Astrocyte (in vitro differentiated cells and primary cell): ENCODE results near the gene PLXNB1. TPM values are rescaled to one million over a fixed set of nuclear protein-coding genes. Genes with fewer than 3 reads are reported as not detected.

Experiments
- DNase-seq: peaks from one replicate; pipeline ENCODE4 v3.0.0-alpha.2; 2010; ENCODE audit warnings: low read depth
- FAIRE-seq: peaks from 2 replicates; lab custom pipeline; 2011; peaks lifted over from hg19 to GRCh38; lab: Jason Lieb, UNC
- H2AFZ ChIP-seq: 2 replicates; pipeline ENCODE4 v1.6.0; 2012; ENCODE audit warnings: low read depth, low read length, inconsistent platforms
- H3K27ac ChIP-seq: 2 replicates; pipeline ENCODE4 v1.5.1; 2011; ENCODE audit warnings: low read depth, low read length, inconsistent platforms
- H3K27me3 ChIP-seq: 2 replicates; pipeline ENCODE4 v1.6.0; 2011; ENCODE audit warnings: low read length, inconsistent platforms; ENCODE audit not compliant: insufficient read depth
- H3K36me3 ChIP-seq: 2 replicates; pipeline ENCODE4 v1.5.1; 2011; ENCODE audit warnings: low read length, inconsistent platforms; ENCODE audit not compliant: insufficient read depth
- H3K4me1 ChIP-seq: 2 replicates; pipeline ENCODE4 v1.5.1; 2011; ENCODE audit warnings: low read length, inconsistent platforms; ENCODE audit not compliant: insufficient read depth
- H3K4me2 ChIP-seq: 2 replicates; pipeline ENCODE4 v1.6.0; 2012; ENCODE audit warnings: low read length, inconsistent platforms
- H3K4me3 ChIP-seq: 2 replicates; pipeline ENCODE4 v1.5.1; 2011; ENCODE audit warnings: low read depth, mild to moderate bottlenecking, low read length, inconsistent platforms; ENCODE audit not compliant: insufficient read depth
- H3K79me2 ChIP-seq: 2 replicates; pipeline ENCODE4 v1.6.0; 2012; ENCODE audit warnings: mild to moderate bottlenecking, low read length, inconsistent platforms; ENCODE audit not compliant: insufficient read depth
- H3K9ac ChIP-seq: 2 replicates; pipeline ENCODE4 v1.6.0; 2012; ENCODE audit warnings: mild to moderate bottlenecking, low read length, inconsistent platforms
- H3K9me3 ChIP-seq: 2 replicates; pipeline ENCODE4 v1.5.1; 2012; ENCODE audit warnings: low read depth, mild to moderate bottlenecking, low read length, inconsistent platforms; ENCODE audit not compliant: insufficient read depth
- H4K20me1 ChIP-seq: 2 replicates; pipeline ENCODE4 v1.6.0; 2012; ENCODE audit warnings: low read length, inconsistent platforms; ENCODE audit not compliant: insufficient read depth
- H3K27ac Mint-ChIP-seq: one replicate; pipeline ENCODE4 v1.8.0; 2021; ENCODE audit warnings: mild to moderate bottlenecking, mixed read lengths; ENCODE audit not compliant: unreplicated experiment
- H3K27me3 Mint-ChIP-seq: one replicate; pipeline ENCODE4 v1.8.0; 2021; ENCODE audit warnings: low read depth, mixed read lengths; ENCODE audit not compliant: unreplicated experiment
- H3K36me3 Mint-ChIP-seq: one replicate; pipeline ENCODE4 v1.8.0; 2021; ENCODE audit warnings: low read depth, mixed read lengths; ENCODE audit not compliant: unreplicated experiment
- H3K4me1 Mint-ChIP-seq: one replicate; pipeline ENCODE4 v1.8.0; 2021; ENCODE audit warnings: low read depth, mixed read lengths; ENCODE audit not compliant: unreplicated experiment
- H3K4me3 Mint-ChIP-seq: one replicate; pipeline ENCODE4 v1.8.0; 2021; ENCODE audit warnings: mild to moderate bottlenecking, moderate library complexity, mixed read lengths; ENCODE audit not compliant: unreplicated experiment
- H3K9me3 Mint-ChIP-seq: one replicate; pipeline ENCODE4 v1.8.0; 2021; ENCODE audit warnings: mild to moderate bottlenecking, mixed read lengths; ENCODE audit not compliant: unreplicated experiment
- CTCF ChIP-seq: IDR thresholded peaks from 2 replicates; pipeline ENCODE4 v1.5.1; 2011; ENCODE audit warnings: low read depth, mild to moderate bottlenecking, inconsistent platforms, low read length, moderate library complexity; ENCODE audit not compliant: insufficient read depth
- EZH2 ChIP-seq: IDR thresholded peaks from 2 replicates; pipeline ENCODE4 v1.6.1; 2012; ENCODE audit warnings: mild to moderate bottlenecking, low read length, inconsistent platforms; ENCODE audit not compliant: insufficient read depth
- total RNA-seq: library from RNA; stranded (reverse); gene quantifications from 2 replicates; pipeline ENCODE4 v1.2.1, GENCODE V29; 2021

Gene PLXNB1
- total RNA-seq, 1 donor from 2014 or later = 59.2 TPM

- peaks cover 6% of the 10 kb centered on the region for H3K36me3 Mint-ChIP-seq
- Histone ChIP-seq H3K4me1 (peaks cover 26% of the 10 kb centered on the region), H3K36me3 (peaks cover 7% of the 10 kb centered on the region), H3K79me2 (peaks cover 4% of the 10 kb centered on the region), H2AFZ (no peak overlapping the region), H3K9ac (peak overlapping the region; percentile 12), H3K4me2 (no peak overlapping the region), H4K20me1 (peaks cover 4% of the 10 kb centered on the region), H3K4me3 (no peak overlapping the region), H3K27me3 (no peaks in the 10 kb centered on the region), H3K27ac (no peak overlapping the region), H3K9me3 (no peaks in the 10 kb centered on the region)
- peaks cover 30% of the 10 kb centered on the region for H3K4me1 Mint-ChIP-seq
- FAIRE-seq (no peak), DNase-seq (no peak)
- no peak overlapping the region for H3K4me3 Mint-ChIP-seq
- no peak overlapping the region for H3K27ac Mint-ChIP-seq
- no peaks in the 10 kb centered on the region for H3K27me3 Mint-ChIP-seq
- TF ChIP-seq EZH2 = no peak
- TF ChIP-seq CTCF = no peak
- H3K9me3 Mint-ChIP-seq = no peaks in the 10 kb centered on the region
Observed at GRCh38 chr3:48434591-48435222, 4.8 kb upstream of the PLXNB1 start.

- H3K4me3 Mint-ChIP-seq = no peak overlapping the region
- H3K9me3 Mint-ChIP-seq = no peaks in the 10 kb centered on the region
- Histone ChIP-seq H2AFZ (no peak overlapping the region), H3K9me3 (no peaks in the 10 kb centered on the region), H3K4me2 (peak overlapping the region; percentile 53), H3K27ac (no peak overlapping the region), H3K36me3 (peaks cover 7% of the 10 kb centered on the region), H3K9ac (no peak overlapping the region), H3K4me3 (no peak overlapping the region), H3K4me1 (peaks cover 28% of the 10 kb centered on the region), H4K20me1 (peaks cover 4% of the 10 kb centered on the region), H3K79me2 (peaks cover under 1% of the 10 kb centered on the region), H3K27me3 (no peaks in the 10 kb centered on the region)
- H3K27me3 Mint-ChIP-seq = no peaks in the 10 kb centered on the region
- H3K27ac Mint-ChIP-seq = peak overlapping the region; percentile 68
- no peak for TF ChIP-seq CTCF
- no peak for TF ChIP-seq EZH2
- H3K36me3 Mint-ChIP-seq = peaks cover 6% of the 10 kb centered on the region
- peaks cover 26% of the 10 kb centered on the region for H3K4me1 Mint-ChIP-seq
- DNase-seq = peak; percentile 81
- no peak for FAIRE-seq
Observed at GRCh38 chr3:48433472-48434118, 3.7 kb upstream of the PLXNB1 start.
